Upper lobe of left lung (tissue), 6 donors: ENCODE results near the gene ZNF23. TPM values are rescaled to one million over a fixed set of nuclear protein-coding genes. Genes with fewer than 3 reads are reported as not detected.

Experiments
- ATAC-seq, 2 donors: fragments of 200-7000 bp; cut with Tn5 transposase; one replicate each; pipeline ENCODE4 v1.9.1; 2022; ENCODE audit warnings: mild to moderate bottlenecking in 2 of 2, moderate library complexity in 2 of 2; ENCODE audit not compliant: low FRiP score in 2 of 2
- DNase-seq, 2 donors: peaks; one replicate each; pipeline ENCODE4 v3.0.0-alpha.2; 2019 to 2020
- H3K27ac ChIP-seq, 4 donors: fragments of 200-600 bp; sonication (generic); one replicate each; pipeline ENCODE4 v1.5.1; 2016 to 2019
- H3K27me3 ChIP-seq, 4 donors: fragments of 200-600 bp; sonication (generic); one replicate each; pipeline ENCODE4 v1.5.1; 2017 to 2019
- H3K36me3 ChIP-seq, 4 donors: fragments of 200-600 bp; sonication (generic); one replicate each; pipeline ENCODE4 v1.5.1; 2016 to 2019
- H3K4me1 ChIP-seq, 4 donors: fragments of 200-600 bp; sonication (generic); one replicate each; pipeline ENCODE4 v1.5.1; 2018 to 2019
- H3K4me3 ChIP-seq, 4 donors: fragments of 200-600 bp; sonication (generic); one replicate each; pipeline ENCODE4 v1.5.1; 2017 to 2019; ENCODE audit warnings: mild to moderate bottlenecking in 2 of 4, moderate library complexity in 1 of 4
- H3K9me3 ChIP-seq, 4 donors: fragments of 200-600 bp; sonication (generic); one replicate each; pipeline ENCODE4 v1.5.1; 2018 to 2019
- CTCF ChIP-seq, 6 experiments: fragments of 450-650 bp in 4 of 6; fragments of 200-600 bp in 2 of 6; sonication (generic) in 2 of 6; IDR thresholded peaks; one replicate each; pipeline ENCODE4 v1.5.1; 2016 to 2019; ENCODE audit warnings: antibody characterized with exemption in 6 of 6
- EP300 ChIP-seq, 4 donors: sonication (generic); formaldehyde crosslinking; IDR thresholded peaks; one replicate each; pipeline ENCODE4 v1.5.1; 2017; ENCODE audit warnings: antibody characterized with exemption in 4 of 4, control low read depth in 2 of 4
- POLR2A ChIP-seq, 4 donors: fragments of 450-650 bp; IDR thresholded peaks; one replicate each; pipeline ENCODE4 v1.5.1; 2016 to 2017; ENCODE audit warnings: antibody characterized with exemption in 4 of 4, mild to moderate bottlenecking in 2 of 4
- POLR2AphosphoS5 ChIP-seq, 2 donors: sonication (generic); formaldehyde crosslinking; IDR thresholded peaks; one replicate each; pipeline ENCODE4 v1.5.1; 2017; ENCODE audit warnings: antibody characterized with exemption in 2 of 2
- WGBS, 2 donors: methylation state at CpG; one replicate each; pipeline ENCODE4 v1.1.5; 2017 to 2018; 5-methylcytosine and 5-hydroxymethylcytosine counted together
- total RNA-seq, 6 donors: library from RNA; depleted of rRNA in 4 of 6; stranded (reverse); fragments of >200 nt in 4 of 6; gene quantifications; one replicate each; pipeline versions ENCODE4 v1.1.0 to v1.2.1, GENCODE V29; 2016 to 2021
- donor health status: DM: no; HTN: no; CAD: no; lungs with moderate emphysema.
- donor health status: DM: no; HTN: yes; CAD: no; lungs with severe emphysema.

ZNF23 gene
- total RNA-seq, 6 donors from 2014 or later: 7.1 to 28.3 (median 12.5) TPM

GRCh38 chr16:71406316-71406715 is 55.7 kb downstream of the ZNF23 start:
- Histone ChIP-seq H3K36me3 (no peaks in the 10 kb centered on the region), H3K4me3 (no peak overlapping the region), H3K27ac (no peak overlapping the region), H3K9me3 (no peaks in the 10 kb centered on the region), H3K4me1 (no peaks in the 10 kb centered on the region), H3K27me3 (no peaks in the 10 kb centered on the region)
- DNase-seq (no peak), ATAC-seq (no peak)
- TF ChIP-seq CTCF (IDR thresholded peaks at IDR 0.05): no peak
- TF ChIP-seq POLR2A (IDR thresholded peaks at IDR 0.05): no peak
- TF ChIP-seq EP300 (IDR thresholded peaks at IDR 0.05): no peak
- TF ChIP-seq POLR2AphosphoS5 (IDR thresholded peaks at IDR 0.05): no peak
- WGBS, 2 donors: 77 to 79% methylated on average over 5 of the region's 5 CpGs

GRCh38 chr16:71404364-71404763 is 57.7 kb downstream of the ZNF23 start:
- TF ChIP-seq EP300 (IDR thresholded peaks at IDR 0.05) (no peak), POLR2AphosphoS5 (IDR thresholded peaks at IDR 0.05) (no peak), CTCF (IDR thresholded peaks at IDR 0.05) (no peak), POLR2A (IDR thresholded peaks at IDR 0.05) (no peak)

GRCh38 chr16:71402674-71403073 is 59.4 kb downstream of the ZNF23 start:
- DNase-seq (no peak), ATAC-seq (no peak)
- Histone ChIP-seq H3K4me1 (no peaks in the 10 kb centered on the region), H3K36me3 (no peaks in the 10 kb centered on the region), H3K27me3 (no peaks in the 10 kb centered on the region), H3K4me3 (no peak overlapping the region), H3K27ac (no peak overlapping the region), H3K9me3 (no peaks in the 10 kb centered on the region)
- no peak for TF ChIP-seq POLR2AphosphoS5 (IDR thresholded peaks at IDR 0.05)
- TF ChIP-seq EP300 (IDR thresholded peaks at IDR 0.05): no peak
- no peak for TF ChIP-seq POLR2A (IDR thresholded peaks at IDR 0.05)
- no peak for TF ChIP-seq CTCF (IDR thresholded peaks at IDR 0.05)
- WGBS, 2 donors: 58 to 69% methylated on average over 11 of the region's 11 CpGs

More at GRCh38 chr16:71404364-71404763, 57.7 kb downstream of the ZNF23 start:
- no peak for DNase-seq
- H3K4me1 ChIP-seq: no peaks in the 10 kb centered on the region
- H3K9me3 ChIP-seq: no peaks in the 10 kb centered on the region
- H3K27ac ChIP-seq: no peak overlapping the region
- H3K27me3 ChIP-seq: no peaks in the 10 kb centered on the region
- H3K36me3 ChIP-seq: no peaks in the 10 kb centered on the region
- WGBS, 2 donors: 71 to 74% methylated on average over 4 of the region's 4 CpGs
- ATAC-seq: no peak
- no peak overlapping the region for H3K4me3 ChIP-seq

- ATAC-seq (no peak), DNase-seq (no peak)
- H3K9me3 ChIP-seq: no peaks in the 10 kb centered on the region
- no peaks in the 10 kb centered on the region for H3K4me1 ChIP-seq
- H3K27ac ChIP-seq: no peak overlapping the region
- TF ChIP-seq POLR2AphosphoS5 (IDR thresholded peaks at IDR 0.05): no peak
- no peak for TF ChIP-seq CTCF (IDR thresholded peaks at IDR 0.05)
- TF ChIP-seq EP300 (IDR thresholded peaks at IDR 0.05): no peak
- no peak for TF ChIP-seq POLR2A (IDR thresholded peaks at IDR 0.05)
- H3K27me3 ChIP-seq: no peaks in the 10 kb centered on the region
- H3K36me3 ChIP-seq: no peaks in the 10 kb centered on the region
- H3K4me3 ChIP-seq: no peak overlapping the region
- WGBS, 2 donors: 72 to 74% methylated on average over 6 of the region's 6 CpGs
Observed at GRCh38 chr16:71402007-71402406, 60.0 kb downstream of the ZNF23 start.

GRCh38 chr16:71399801-71400563 is 62.1 kb downstream of the ZNF23 start:
- no peak for ATAC-seq
- WGBS, 2 donors: 83 to 86% methylated on average over 11 of the region's 11 CpGs
- no peak for TF ChIP-seq POLR2AphosphoS5 (IDR thresholded peaks at IDR 0.05)
- TF ChIP-seq CTCF (IDR thresholded peaks at IDR 0.05): no peak
- TF ChIP-seq POLR2A (IDR thresholded peaks at IDR 0.05): no peak
- no peak for TF ChIP-seq EP300 (IDR thresholded peaks at IDR 0.05)

More at GRCh38 chr16:71399801-71400563, 62.1 kb downstream of the ZNF23 start:
- Histone ChIP-seq H3K27me3 (no peaks in the 10 kb centered on the region), H3K36me3 (no peaks in the 10 kb centered on the region), H3K9me3 (no peaks in the 10 kb centered on the region), H3K4me1 (no peaks in the 10 kb centered on the region), H3K27ac (no peak overlapping the region), H3K4me3 (no peak overlapping the region)
- no peak for DNase-seq
